Common myeloid progenitor, CD34-positive (primary cell): Measurements from ENCODE around the gene TAF6L.

ENCODE experiments used
- CTCF ChIA-PET: fragments of 350-600 bp; sonication (Branson Sonifier 250); formaldehyde crosslinking; loops from one replicate; lab custom pipeline; 2021; ENCODE audit warnings: antibody characterized with exemption; lab: Charles Lee
- POLR2A ChIA-PET: fragments of 350-600 bp; sonication (Branson Sonifier 250); formaldehyde crosslinking; loops from one replicate; lab custom pipeline; 2021; ENCODE audit warnings: antibody characterized with exemption; lab: Charles Lee
- DNase-seq, 3 donors: peaks; one replicate each; pipeline versions ENCODE4 v3.0.0 to v3.0.0-alpha.2; 2013
- H3K27ac ChIP-seq, 2 experiments: 1 replicate in 1 of 2; 2 replicates in 1 of 2; pipeline ENCODE4 v1.7.0; 2013; ENCODE audit warnings: inconsistent platforms in 2 of 2, low read length in 2 of 2, mild to moderate bottlenecking in 2 of 2, low read depth in 1 of 2, moderate library complexity in 1 of 2; ENCODE audit not compliant: severe bottlenecking in 2 of 2, insufficient read depth in 1 of 2, poor library complexity in 1 of 2
- H3K27me3 ChIP-seq, 5 experiments: replicated peaks in 2 of 5; 1 replicate in 3 of 5; 2 replicates in 2 of 5; pipeline versions ENCODE4 v1.6.1 to v1.7.0; 2013; ENCODE audit warnings: low read length in 4 of 5, mild to moderate bottlenecking in 2 of 5, moderate library complexity in 2 of 5, inconsistent platforms in 1 of 5; ENCODE audit not compliant: insufficient read depth in 5 of 5, control insufficient read depth in 4 of 5
- H3K36me3 ChIP-seq, 4 experiments: 1 replicate in 2 of 4; 2 replicates in 2 of 4; pipeline versions ENCODE4 v1.6.1 to v1.7.0; 2013; ENCODE audit warnings: low read length in 3 of 4, control low read depth in 1 of 4, mild to moderate bottlenecking in 1 of 4; ENCODE audit not compliant: control insufficient read depth in 4 of 4, insufficient read depth in 4 of 4
- H3K4me1 ChIP-seq, 4 experiments: 1 replicate in 3 of 4; 2 replicates in 1 of 4; pipeline versions ENCODE4 v1.6.1 to v1.7.1; 2013; ENCODE audit warnings: low read length in 3 of 4, mild to moderate bottlenecking in 3 of 4, control low read depth in 1 of 4, inconsistent platforms in 1 of 4, moderate library complexity in 1 of 4; ENCODE audit not compliant: control insufficient read depth in 4 of 4, insufficient read depth in 4 of 4; ENCODE audit errors: control extremely low read depth in 1 of 4
- H3K4me3 ChIP-seq, 7 experiments: 1 replicate in 4 of 7; 2 replicates in 3 of 7; pipeline versions ENCODE4 v1.5.1 to v1.7.0; 2013; ENCODE audit warnings: mild to moderate bottlenecking in 7 of 7, low read length in 6 of 7, moderate library complexity in 6 of 7, inconsistent platforms in 2 of 7, low read depth in 2 of 7, control low read depth in 1 of 7; ENCODE audit not compliant: insufficient read depth in 4 of 7, control insufficient read depth in 1 of 7; ENCODE audit errors: extremely low read depth in 1 of 7
- H3K9me3 ChIP-seq, 5 experiments: 1 replicate in 4 of 5; 2 replicates in 1 of 5; pipeline versions ENCODE4 v1.6.1 to v1.7.1; 2013; ENCODE audit warnings: low read length in 4 of 5, mild to moderate bottlenecking in 2 of 5, inconsistent platforms in 1 of 5, low read depth in 1 of 5, moderate library complexity in 1 of 5; ENCODE audit not compliant: control insufficient read depth in 4 of 5, insufficient read depth in 2 of 5; ENCODE audit errors: control extremely low read depth in 1 of 5
- WGBS: methylation state at CpG from one replicate; pipeline ENCODE4 v1.1.5; 2013; ENCODE audit not compliant: insufficient coverage; 5-methylcytosine and 5-hydroxymethylcytosine counted together

Gene TAF6L

GRCh38 chr11:62777389-62777788, 6.2 kb downstream of the TAF6L start:
- Histone ChIP-seq H3K27me3 (no peaks in the 10 kb centered on the region), H3K4me1 (peaks cover 0 to 7% (median 0%) of the 10 kb centered on the region in 4 experiments), H3K27ac (no peak overlapping the region), H3K36me3 (peaks cover 5 to 52% (median 25%) of the 10 kb centered on the region in 4 experiments), H3K9me3 (no peaks in the 10 kb centered on the region), H3K4me3 (no peak overlapping the region)
- WGBS: 100% methylated on average over 2 of the region's 2 CpGs
- no peak for DNase-seq
- ChIA-PET POLR2A (no interaction called here), CTCF (interaction anchor here (1.3 to 4.1 kb wide), 3 partner anchors 9 to 89 kb away, joined by 3 to 24 read pairs (median 3); no protein-coding TSS in a partner anchor)

- H3K4me3 ChIP-seq: no peak overlapping the region
- no peaks in the 10 kb centered on the region for H3K9me3 ChIP-seq
- no peaks in the 10 kb centered on the region for H3K27me3 ChIP-seq
- peaks cover 5 to 58% (median 31%) of the 10 kb centered on the region in 4 experiments for H3K36me3 ChIP-seq
- WGBS: 90% methylated on average over 2 of the region's 3 CpGs
- no peak overlapping the region for H3K27ac ChIP-seq
- peaks cover 0 to 3% (median 0%) of the 10 kb centered on the region in 4 experiments for H3K4me1 ChIP-seq
- CTCF ChIA-PET: interaction anchor here (4.1 kb wide), 1 partner anchor 8 kb away, joined by 24 read pairs; no protein-coding TSS in a partner anchor
- POLR2A ChIA-PET: no interaction called here
- no peak for DNase-seq
Observed at GRCh38 chr11:62778441-62778840, 7.2 kb downstream of the TAF6L start.

- Histone ChIP-seq H3K27ac (no peak overlapping the region), H3K9me3 (no peaks in the 10 kb centered on the region), H3K4me3 (no peak overlapping the region), H3K4me1 (peaks cover 4 to 12% (median 10%) of the 10 kb centered on the region in 4 experiments), H3K36me3 (peaks cover 0 to 40% (median 19%) of the 10 kb centered on the region in 4 experiments), H3K27me3 (no peaks in the 10 kb centered on the region)
- POLR2A ChIA-PET: no interaction called here
- 96% methylated on average over 7 of the region's 7 CpGs for WGBS
- CTCF ChIA-PET: interaction anchor here (1.1 kb wide), 1 partner anchor 47 kb away, joined by 3 read pairs; no protein-coding TSS in a partner anchor
- no peak for DNase-seq
Observed at GRCh38 chr11:62782753-62783152, 11.6 kb downstream of the TAF6L start.

- peak; percentile 83 to 87 (median 86) for DNase-seq
- Histone ChIP-seq H3K27me3 (no peaks in the 10 kb centered on the region), H3K4me3 (peak overlapping the region; percentile 75 to 100 (median 97)), H3K4me1 (peaks cover 10 to 43% (median 36%) of the 10 kb centered on the region in 4 experiments), H3K36me3 (peaks cover 6 to 46% (median 28%) of the 10 kb centered on the region in 4 experiments), H3K27ac (peak overlapping the region; percentile 72 to 88), H3K9me3 (no peaks in the 10 kb centered on the region)
- CTCF ChIA-PET: interaction anchor here (0.6 to 7.3 kb wide), 34 partner anchors 8 to 195 kb away, joined by 3 to 54 read pairs (median 5); partner anchors contain the start of genes POLR2G, SLC3A2, TAF6L and TTC9C
- 3% methylated on average over 50 of the region's 51 CpGs for WGBS
- POLR2A ChIA-PET: interaction anchor here (0.5 to 3.7 kb wide), 15 partner anchors 11 to 1358 kb away, joined by 3 to 65 read pairs (median 5); partner anchors contain the start of genes HNRNPUL2, SLC3A2, TAF6L and TTC9C
Observed at GRCh38 chr11:62786318-62787004, 15.3 kb downstream of the TAF6L start.

GRCh38 chr11:62787005-62787759, 16.0 kb downstream of the TAF6L start, which contains the start of gene TMEM179B:
Gene TMEM179B (plus strand): TSS chr11:62787402. CDS start chr11:62787432, 30 bp downstream.
- Histone ChIP-seq H3K36me3 (peaks cover 6 to 43% (median 24%) of the 10 kb centered on the region in 4 experiments), H3K27ac (peak within 1 kb of the TSS; percentile 72 to 88), H3K4me1 (peaks cover 10 to 48% (median 40%) of the 10 kb centered on the region in 4 experiments), H3K9me3 (no peaks in the 10 kb centered on the region), H3K4me3 (peak within 1 kb of the TSS; percentile 75 to 100 (median 97)), H3K27me3 (no peaks in the 10 kb centered on the region)
- WGBS: 0% methylated on average over 74 of the region's 88 CpGs
- ChIA-PET CTCF (interaction anchor here (0.6 to 7.3 kb wide), 32 partner anchors 8 to 196 kb away, joined by 3 to 54 read pairs (median 4); partner anchors contain the start of genes POLR2G, SLC3A2, TAF6L and TEX54), POLR2A (interaction anchor here (0.8 to 3.7 kb wide), 15 partner anchors 10 to 196 kb away, joined by 3 to 65 read pairs (median 5); partner anchors contain the start of genes HNRNPUL2, SLC3A2, TAF6L and TTC9C)
- DNase-seq: peak; percentile 98 to 99 (median 99)

GRCh38 chr11:62788991-62789390, 17.8 kb downstream of the TAF6L start:
- 96% methylated on average over 4 of the region's 5 CpGs for WGBS
- ChIA-PET CTCF (interaction anchor here (0.9 to 7.3 kb wide), 8 partner anchors 15 to 92 kb away, joined by 3 to 54 read pairs (median 5); partner anchors contain the start of genes NXF1, SLC3A2, TTC9C and WDR74), POLR2A (interaction anchor here (0.6 to 3.7 kb wide), 5 partner anchors 15 to 58 kb away, joined by 3 to 65 read pairs (median 4); partner anchors contain the start of genes NXF1 and WDR74)
- peaks cover 10 to 53% (median 47%) of the 10 kb centered on the region in 4 experiments for H3K4me1 ChIP-seq
- no peaks in the 10 kb centered on the region for H3K27me3 ChIP-seq
- no peak for DNase-seq
- H3K9me3 ChIP-seq: no peaks in the 10 kb centered on the region
- peak overlapping the region in 1 of 7 experiments; percentile 10 for H3K4me3 ChIP-seq
- peak overlapping the region in 1 of 2 experiments; percentile 88 for H3K27ac ChIP-seq
- peaks cover 10 to 45% (median 22%) of the 10 kb centered on the region in 4 experiments for H3K36me3 ChIP-seq
